Peyer's patch (tissue), 4 donors: ENCODE measurements around the gene DNAH6.

ENCODE experiments used
- POLR2A ChIP-seq, 2 donors: fragments of 450-650 bp; IDR thresholded peaks; one replicate each; pipeline ENCODE4 v1.5.1; 2017; ENCODE audit warnings: antibody characterized with exemption in 2 of 2, mild to moderate bottlenecking in 2 of 2, moderate library complexity in 2 of 2
- TF ChIP-seq, protein P1 (sequence below), 6 experiments: fragments of 450-650 bp in 4 of 6; fragments of 200-600 bp in 2 of 6; sonication (generic) in 1 of 6; IDR thresholded peaks; one replicate each; pipeline ENCODE4 v1.5.1; 2017 to 2019; ENCODE audit warnings: antibody characterized with exemption in 6 of 6, mild to moderate bottlenecking in 3 of 6, moderate library complexity in 1 of 6

GRCh38 chr2:84690225-84690624, 173.9 kb downstream of the DNAH6 start:
- TF ChIP-seq, protein P1, sequence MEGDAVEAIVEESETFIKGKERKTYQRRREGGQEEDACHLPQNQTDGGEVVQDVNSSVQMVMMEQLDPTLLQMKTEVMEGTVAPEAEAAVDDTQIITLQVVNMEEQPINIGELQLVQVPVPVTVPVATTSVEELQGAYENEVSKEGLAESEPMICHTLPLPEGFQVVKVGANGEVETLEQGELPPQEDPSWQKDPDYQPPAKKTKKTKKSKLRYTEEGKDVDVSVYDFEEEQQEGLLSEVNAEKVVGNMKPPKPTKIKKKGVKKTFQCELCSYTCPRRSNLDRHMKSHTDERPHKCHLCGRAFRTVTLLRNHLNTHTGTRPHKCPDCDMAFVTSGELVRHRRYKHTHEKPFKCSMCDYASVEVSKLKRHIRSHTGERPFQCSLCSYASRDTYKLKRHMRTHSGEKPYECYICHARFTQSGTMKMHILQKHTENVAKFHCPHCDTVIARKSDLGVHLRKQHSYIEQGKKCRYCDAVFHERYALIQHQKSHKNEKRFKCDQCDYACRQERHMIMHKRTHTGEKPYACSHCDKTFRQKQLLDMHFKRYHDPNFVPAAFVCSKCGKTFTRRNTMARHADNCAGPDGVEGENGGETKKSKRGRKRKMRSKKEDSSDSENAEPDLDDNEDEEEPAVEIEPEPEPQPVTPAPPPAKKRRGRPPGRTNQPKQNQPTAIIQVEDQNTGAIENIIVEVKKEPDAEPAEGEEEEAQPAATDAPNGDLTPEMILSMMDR (IDR thresholded peaks at IDR 0.05): no peak
- TF ChIP-seq POLR2A (IDR thresholded peaks at IDR 0.05): no peak
